ENCODE data around the gene LRIG2.
"Not testable (repeated sequence)": the region's sequence is repeated elsewhere in the genome, so short reads cannot be mapped to it uniquely, and the experiment has no call there.

The LRIG2 gene

DNA sequence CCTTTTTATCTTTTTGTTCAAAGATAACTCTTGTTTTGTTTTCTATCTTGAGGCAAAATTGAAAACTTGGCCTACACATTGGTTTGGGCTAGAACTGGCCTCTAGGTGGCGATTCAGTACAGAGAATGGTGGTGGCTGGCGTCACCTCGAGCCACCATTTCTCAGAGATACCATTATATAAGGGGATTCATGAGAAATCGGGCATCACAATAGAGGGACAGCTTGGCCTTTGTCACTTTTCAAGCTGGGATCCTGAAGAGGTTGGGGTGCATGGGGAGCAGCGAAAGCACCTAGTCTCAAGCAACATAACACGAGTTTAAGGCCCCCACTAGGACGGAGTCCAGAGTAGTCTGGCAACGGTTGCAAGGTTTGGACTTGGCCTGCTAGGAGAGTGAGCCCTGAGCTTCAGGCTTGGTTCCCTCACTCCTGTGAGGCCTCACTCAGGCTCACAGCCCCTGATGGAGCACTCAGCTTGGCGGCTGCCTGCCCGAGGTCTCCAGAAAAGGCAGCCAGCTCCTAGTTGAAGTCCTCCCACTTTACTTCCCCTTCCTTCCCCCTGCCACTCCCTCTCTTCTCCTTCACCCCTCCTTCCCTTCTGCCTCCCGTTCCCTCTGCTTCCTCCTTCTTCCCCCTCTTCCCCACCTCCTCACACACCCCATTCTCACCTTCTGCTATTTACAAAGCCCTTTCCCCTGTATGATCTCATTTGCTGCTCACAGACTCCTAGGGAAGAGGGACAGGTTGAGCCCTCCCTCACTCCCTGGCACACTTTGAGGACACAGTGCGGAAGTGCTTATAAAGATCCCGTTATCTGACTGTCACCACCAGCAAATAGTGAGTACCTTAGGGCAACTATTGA, 67.8 kb downstream of the LRIG2 start:
- no peak overlapping the region for H3K27ac ChIP-seq
- TF ChIP-seq, protein P1, sequence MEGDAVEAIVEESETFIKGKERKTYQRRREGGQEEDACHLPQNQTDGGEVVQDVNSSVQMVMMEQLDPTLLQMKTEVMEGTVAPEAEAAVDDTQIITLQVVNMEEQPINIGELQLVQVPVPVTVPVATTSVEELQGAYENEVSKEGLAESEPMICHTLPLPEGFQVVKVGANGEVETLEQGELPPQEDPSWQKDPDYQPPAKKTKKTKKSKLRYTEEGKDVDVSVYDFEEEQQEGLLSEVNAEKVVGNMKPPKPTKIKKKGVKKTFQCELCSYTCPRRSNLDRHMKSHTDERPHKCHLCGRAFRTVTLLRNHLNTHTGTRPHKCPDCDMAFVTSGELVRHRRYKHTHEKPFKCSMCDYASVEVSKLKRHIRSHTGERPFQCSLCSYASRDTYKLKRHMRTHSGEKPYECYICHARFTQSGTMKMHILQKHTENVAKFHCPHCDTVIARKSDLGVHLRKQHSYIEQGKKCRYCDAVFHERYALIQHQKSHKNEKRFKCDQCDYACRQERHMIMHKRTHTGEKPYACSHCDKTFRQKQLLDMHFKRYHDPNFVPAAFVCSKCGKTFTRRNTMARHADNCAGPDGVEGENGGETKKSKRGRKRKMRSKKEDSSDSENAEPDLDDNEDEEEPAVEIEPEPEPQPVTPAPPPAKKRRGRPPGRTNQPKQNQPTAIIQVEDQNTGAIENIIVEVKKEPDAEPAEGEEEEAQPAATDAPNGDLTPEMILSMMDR (IDR thresholded peaks at IDR 0.05) = peak; percentile 83
- no peak for TF ChIP-seq ZFX (IDR thresholded peaks at IDR 0.05; ENCODE audit: borderline replicate concordance)

DNA sequence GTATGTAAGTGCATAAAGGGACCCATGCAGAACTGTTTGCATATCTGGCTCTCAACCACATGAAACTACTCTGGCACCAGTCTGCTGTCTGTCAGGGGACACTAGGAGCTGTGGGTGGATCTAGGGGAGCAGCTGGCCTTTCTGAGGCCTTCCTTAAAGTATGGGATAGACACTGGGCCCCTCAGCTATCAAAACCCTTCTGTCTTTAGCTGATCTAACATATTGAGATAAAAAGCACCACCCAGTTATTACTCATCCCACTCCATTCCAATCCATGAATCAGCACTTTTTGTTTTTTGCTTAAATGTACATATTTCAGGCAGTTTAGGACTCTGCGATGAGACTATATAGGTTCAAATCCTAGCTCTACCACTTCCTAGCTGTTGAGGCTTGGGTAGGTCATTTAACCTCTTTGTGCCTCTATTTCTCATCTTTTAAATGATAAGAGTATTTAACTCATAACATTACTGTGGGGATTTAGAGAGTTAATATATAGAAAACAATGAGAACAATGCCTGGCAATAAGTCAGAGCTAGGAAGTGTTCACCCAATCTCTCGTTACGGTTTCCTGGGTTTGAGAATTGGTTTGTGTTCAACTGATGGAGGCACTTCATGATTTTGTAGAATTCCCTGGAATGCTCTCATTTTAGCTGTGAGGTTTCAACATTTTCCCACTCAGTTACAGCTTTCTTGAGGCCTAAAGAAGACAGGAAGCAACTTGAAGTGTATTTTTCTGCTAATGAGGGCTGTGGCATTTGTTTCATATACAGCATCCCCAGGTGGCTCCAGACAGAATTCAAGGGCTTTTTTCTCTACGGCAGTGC, 68.9 kb downstream of the LRIG2 start:
- H3K27ac ChIP-seq = no peak overlapping the region

DNA sequence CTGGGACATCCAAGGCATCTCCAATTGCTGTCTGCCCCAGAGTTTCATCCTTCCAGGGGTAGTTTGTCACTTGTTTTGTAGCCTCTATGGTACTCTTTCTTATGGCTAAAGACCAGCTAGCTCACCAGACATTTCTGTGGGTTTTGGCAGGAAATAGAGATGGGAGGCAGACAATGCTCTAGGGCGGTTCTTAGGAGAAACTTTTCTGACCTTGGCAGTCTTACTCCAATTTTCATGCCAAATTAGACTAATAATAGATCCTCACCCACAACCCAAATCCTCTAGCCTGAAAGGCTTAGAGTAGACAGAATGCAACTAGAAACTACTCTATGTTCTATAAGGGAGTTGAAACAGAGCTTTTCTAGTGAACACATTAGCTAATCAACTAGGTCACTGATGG, 69.8 kb downstream of the LRIG2 start:
- no peak overlapping the region for H3K27ac ChIP-seq
- TF ChIP-seq ZFX (IDR thresholded peaks at IDR 0.05; ENCODE audit: borderline replicate concordance) = no peak
- TF ChIP-seq, protein P1 (IDR thresholded peaks at IDR 0.05) = no peak

More for the DNA sequence above, 68.9 kb downstream of the LRIG2 start:
- TF ChIP-seq, protein P1 (IDR thresholded peaks at IDR 0.05) = no peak
- TF ChIP-seq ZFX (IDR thresholded peaks at IDR 0.05; ENCODE audit: borderline replicate concordance) = no peak

DNA sequence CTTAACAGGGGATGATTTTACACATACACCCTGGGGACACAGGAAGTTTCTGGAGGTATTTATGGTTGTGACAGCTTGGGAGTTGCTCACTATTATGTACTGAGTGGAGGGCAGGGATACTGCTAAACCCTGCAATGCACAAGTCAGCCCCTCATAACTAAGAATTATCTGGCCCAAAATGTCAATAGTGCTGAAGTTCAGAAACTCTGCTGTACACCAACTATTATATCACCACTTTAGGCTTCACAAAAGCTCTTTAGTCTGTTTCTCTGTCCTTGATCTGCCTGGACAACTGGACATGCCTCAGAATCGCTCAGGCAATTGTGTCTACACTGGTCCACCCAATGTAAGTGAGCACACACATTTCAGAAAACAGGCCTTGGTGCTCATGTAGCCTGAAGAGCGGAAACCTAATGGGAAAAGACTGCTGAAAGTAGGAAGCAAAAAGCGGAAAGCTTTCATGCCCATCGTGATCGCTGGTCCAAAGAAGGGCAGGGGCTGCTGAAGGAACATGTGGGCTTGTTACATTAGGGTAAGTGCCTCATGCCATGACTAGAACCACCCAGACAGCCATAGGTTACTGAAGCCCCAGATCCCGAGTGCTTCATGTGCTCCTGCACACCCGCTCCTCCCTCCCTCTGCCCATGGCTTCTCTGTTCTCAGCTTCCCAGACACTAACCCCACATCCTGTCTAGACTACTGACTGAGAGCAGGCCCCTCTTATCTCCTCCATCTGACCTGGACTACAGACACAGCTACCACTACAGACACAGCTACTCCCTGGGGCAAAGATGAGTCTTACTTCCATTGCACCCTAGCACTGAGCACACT, 73.5 kb downstream of the LRIG2 start:
- TF ChIP-seq, protein P1 (IDR thresholded peaks at IDR 0.05) = no peak
- TF ChIP-seq ZFX (IDR thresholded peaks at IDR 0.05; ENCODE audit: borderline replicate concordance) = no peak
- H3K27ac ChIP-seq = no peak overlapping the region

DNA sequence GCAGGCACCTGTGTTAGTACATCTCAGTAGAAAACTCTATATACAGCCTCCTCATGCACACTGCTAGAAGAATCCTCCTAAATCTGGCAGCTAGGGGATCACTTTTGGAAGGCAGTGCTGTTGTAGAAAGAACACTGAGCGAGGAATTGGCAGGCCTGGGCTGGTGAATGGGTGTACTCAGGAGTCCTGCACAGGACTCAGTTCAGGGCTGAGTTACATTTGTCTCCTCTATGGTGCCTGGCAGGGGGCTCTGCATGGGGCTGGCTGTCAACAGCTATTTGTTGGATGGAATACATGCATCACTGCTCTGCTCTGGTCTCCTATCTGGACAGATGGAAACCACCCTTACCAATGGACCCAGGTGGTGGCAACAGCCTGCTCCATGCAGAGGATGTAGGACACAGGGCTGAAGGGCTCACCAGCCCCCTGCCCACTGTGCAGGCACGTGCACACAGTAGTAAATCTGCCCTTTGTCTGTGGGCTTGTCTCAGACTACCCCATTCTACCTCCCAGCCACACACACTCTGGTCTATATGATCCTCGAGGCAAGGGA, 74.2 kb downstream of the LRIG2 start:
- TF ChIP-seq, protein P1 (IDR thresholded peaks at IDR 0.05) = no peak
- TF ChIP-seq ZFX (IDR thresholded peaks at IDR 0.05; ENCODE audit: borderline replicate concordance) = no peak
- H3K27ac ChIP-seq = no peak overlapping the region

DNA sequence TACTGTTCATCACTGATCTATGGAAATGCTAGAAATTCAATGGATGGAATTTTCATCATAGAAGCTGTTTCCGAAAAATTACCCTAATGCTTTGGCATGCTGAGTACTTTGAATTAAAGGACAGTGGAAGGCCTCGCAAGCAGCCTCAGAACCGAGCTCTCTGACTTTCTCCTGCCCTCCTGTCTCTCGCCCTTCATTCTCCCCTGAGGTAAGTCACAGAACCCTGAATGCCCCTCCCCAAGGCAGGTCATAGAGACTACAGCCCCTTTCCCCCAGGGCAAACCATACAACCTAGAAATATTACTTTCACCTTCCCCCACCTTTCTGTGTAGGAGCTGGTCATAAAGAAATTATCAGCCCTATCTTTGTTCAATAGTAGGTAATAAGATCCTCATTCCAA, 74.8 kb downstream of the LRIG2 start:
- TF ChIP-seq, protein P1 (IDR thresholded peaks at IDR 0.05) = no peak
- no peak for TF ChIP-seq ZFX (IDR thresholded peaks at IDR 0.05; ENCODE audit: borderline replicate concordance)
- H3K27ac ChIP-seq = no peak overlapping the region

DNA sequence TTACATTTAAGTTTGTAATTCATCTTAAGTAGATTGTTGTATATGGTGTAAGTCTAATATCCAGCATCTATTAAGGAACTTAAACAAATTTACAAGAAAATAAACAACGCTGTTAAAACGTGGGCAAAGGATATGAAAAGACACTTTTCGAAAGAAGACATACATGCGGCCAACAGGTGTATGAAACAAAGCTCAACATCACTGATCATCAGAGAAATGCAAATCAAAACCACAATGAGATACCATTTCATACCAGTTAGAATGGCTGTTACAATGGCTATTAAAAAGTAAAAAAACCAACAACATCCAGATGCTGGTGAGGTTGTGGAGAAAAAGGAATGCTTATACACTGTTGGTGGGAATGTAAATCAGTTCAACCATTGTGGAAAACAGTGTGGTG, 77.5 kb downstream of the LRIG2 start:
- H3K27ac ChIP-seq = not testable (repeated sequence)
